ENCODE results near the gene SIDT2. TPM values are rescaled to one million over a fixed set of nuclear protein-coding genes. Genes with fewer than 3 reads are reported as not detected.

Gene SIDT2
- total and polyA plus RNA-seq, 2 of the 8 experiments (the other 6 are each of a cell fraction or from before 2014, with no cell fraction given) = 18.5 to 21.1 TPM

DNA sequence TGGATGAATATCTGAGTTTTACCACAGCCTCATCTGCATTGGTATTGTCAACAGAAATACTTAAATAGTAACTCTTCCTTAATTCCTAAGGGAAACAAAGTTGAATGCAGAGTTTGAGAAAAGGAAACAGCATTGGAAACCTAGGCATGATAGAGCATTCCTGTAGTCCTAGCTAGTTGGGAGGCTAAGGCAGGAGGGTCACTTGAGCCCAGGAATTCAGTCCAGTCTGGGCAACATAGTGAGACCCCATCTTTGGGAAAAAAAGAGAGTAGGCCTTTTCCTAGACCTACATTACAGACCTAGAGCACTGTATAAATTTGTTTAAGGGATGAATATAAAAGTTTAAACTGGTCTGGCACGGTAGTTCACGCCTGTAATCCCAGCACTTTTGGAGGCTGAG, 21.0 kb upstream of the SIDT2 start:
- Histone ChIP-seq H2AK5ac (ENCODE audit: low read depth, low read length) (no peak overlapping the region), H2AFZ (ENCODE audit: low read length) (no peak overlapping the region), H3K4me3 (ENCODE audit: extremely low read depth in 1 of 4, insufficient read depth in 2 of 4, low read depth in 3 of 4, low read length in 4 of 4) (no peak overlapping the region), H4K5ac (ENCODE audit: insufficient read length, low read depth, low read length) (no peak overlapping the region), H3K56ac (replicated peaks; ENCODE audit: insufficient read length, low read depth, low read length) (no peak overlapping the region), H4K8ac (ENCODE audit: extremely low read depth, insufficient read depth, low read length) (no peak overlapping the region), H3K79me2 (ENCODE audit: control insufficient read depth in 1 of 2, insufficient read depth in 2 of 2, low read length in 2 of 2) (peaks cover 12 to 86% of the 10 kb centered on the region in 2 experiments), H2BK120ac (replicated peaks; ENCODE audit: low read depth, low read length) (no peak overlapping the region), H3K79me1 (ENCODE audit: low read depth, low read length) (peaks cover 12% of the 10 kb centered on the region), H3K23me2 (ENCODE audit: low read depth, low read length) (no peaks in the 10 kb centered on the region), H4K91ac (replicated peaks; ENCODE audit: insufficient read length, low read length) (no peak overlapping the region), H2BK20ac (ENCODE audit: low read length) (no peak overlapping the region), H2BK12ac (ENCODE audit: low read depth, low read length) (no peak overlapping the region), H3K14ac (ENCODE audit: insufficient read length) (no peak overlapping the region), H3K4me1 (replicated peaks in 1 of 4; ENCODE audit: control insufficient read depth in 3 of 4, insufficient read depth in 4 of 4, low read length in 3 of 4) (no peaks in the 10 kb centered on the region), H2BK5ac (ENCODE audit: low read depth, low read length) (no peak overlapping the region), H3K4ac (replicated peaks; ENCODE audit: insufficient read length, low read depth, low read length) (no peak overlapping the region), H3K4me2 (ENCODE audit: insufficient read depth in 1 of 2, low read depth in 2 of 2, low read length in 2 of 2) (no peak overlapping the region), H3K27ac (ENCODE audit: low read depth, low read length) (no peak overlapping the region), H3K9me3 (ENCODE audit: insufficient read depth in 2 of 2, low read depth in 1 of 2, low read length in 1 of 2) (no peaks in the 10 kb centered on the region), H3K36me3 (ENCODE audit: control insufficient read depth in 2 of 4, insufficient read depth in 4 of 4, low read length in 3 of 4) (peaks cover 6 to 66% (median 18%) of the 10 kb centered on the region in 4 experiments; a peak in 7 of 8 replicates), H3K18ac (ENCODE audit: extremely low read depth, low read length) (no peak overlapping the region), H2BK15ac (ENCODE audit: low read length) (no peak overlapping the region), H3K27me3 (replicated peaks in 1 of 4; ENCODE audit: control insufficient read depth in 3 of 4, extremely low read depth in 1 of 4, insufficient read depth in 3 of 4, low read length in 3 of 4) (no peaks in the 10 kb centered on the region), H3K9ac (replicated peaks in 1 of 4; ENCODE audit: extremely low read depth in 1 of 4, low read depth in 3 of 4, low read length in 3 of 4) (no peak overlapping the region), H3K23ac (ENCODE audit: insufficient read length) (no peak overlapping the region), H4K20me1 (replicated peaks in 1 of 2; ENCODE audit: control insufficient read depth in 1 of 2, insufficient read depth in 2 of 2, low read length in 2 of 2) (peaks cover 10 to 11% of the 10 kb centered on the region in 2 experiments)
- WGBS, 2 experiments (ENCODE audit: extremely low coverage in 1 of 2, insufficient coverage in 1 of 2, insufficient read length in 1 of 2, insufficient replicate concordance in 2 of 2, low coverage in 1 of 2, low lambda C conversion rate in 2 of 2, missing lambda C conversion rate in 1 of 2) = 93% methylated on average over 2 of the region's 2 CpGs; no CpG with 5 or more reads in 1 of the 2 experiments
- TF ChIP-seq TAF1 (IDR thresholded peaks at IDR 0.05; ENCODE audit: low read depth, low read length) (no peak), PHF8 (conservative IDR thresholded peaks at IDR 0.05; ENCODE audit: low read depth, low read length) (no peak), KDM1A (IDR thresholded peaks at IDR 0.05; ENCODE audit: borderline replicate concordance, low read length) (no peak), POU5F1 (IDR thresholded peaks at IDR 0.05; ENCODE audit: low read depth, low read length) (no peak), POLR2AphosphoS5 (IDR thresholded peaks at IDR 0.05; ENCODE audit: low read depth, low read length) (no peak), ZNF274 (IDR thresholded peaks at IDR 0.05; ENCODE audit: borderline replicate concordance, extremely low read depth, low read length) (no peak), FOSL1 (IDR thresholded peaks at IDR 0.05; ENCODE audit: insufficient read depth, low read depth, low read length) (no peak), RXRA (IDR thresholded peaks at IDR 0.05; ENCODE audit: insufficient read depth, low read depth, low read length) (no peak), MAFK (IDR thresholded peaks at IDR 0.05; ENCODE audit: low read depth, low read length) (no peak), RAD21 (IDR thresholded peaks at IDR 0.05 in 1 of 2, conservative IDR thresholded peaks at IDR 0.05 in 1 of 2; ENCODE audit: low read depth in 2 of 2, low read length in 2 of 2) (no peak), GTF2F1 (IDR thresholded peaks at IDR 0.05; ENCODE audit: borderline replicate concordance, low read depth, low read length) (no peak), CEBPB (IDR thresholded peaks at IDR 0.05; ENCODE audit: low read depth, low read length) (no peak), CBX8 (IDR thresholded peaks at IDR 0.05; ENCODE audit: borderline replicate concordance, low read depth, low read length) (no peak)
- TF ChIP-seq, protein P1, sequence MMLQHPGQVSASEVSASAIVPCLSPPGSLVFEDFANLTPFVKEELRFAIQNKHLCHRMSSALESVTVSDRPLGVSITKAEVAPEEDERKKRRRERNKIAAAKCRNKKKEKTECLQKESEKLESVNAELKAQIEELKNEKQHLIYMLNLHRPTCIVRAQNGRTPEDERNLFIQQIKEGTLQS (IDR thresholded peaks at IDR 0.05; ENCODE audit: insufficient read depth, low read depth, low read length) = no peak
- ChIA-PET POLR2A (ENCODE audit: partially characterized antibody) (interaction anchor here (1.3 to 5.4 kb wide), 5 partner anchors 9 to 16 kb away, joined by 4 to 30 read pairs (median 15); partner anchors contain the start of gene PAFAH1B2), CTCF (ENCODE audit: partially characterized antibody) (interaction anchor here (0.6 to 1.7 kb wide), 5 partner anchors 12 to 23 kb away, joined by 3 to 8 read pairs (median 5); no protein-coding TSS in a partner anchor)
- FAIRE-seq (no peak), DNase-seq (ENCODE audit: low read depth in 1 of 2, low spot score in 2 of 2) (no peak)

All from H1 (cell line).